GM12878 (cell line): Measurements from ENCODE around the gene LSAMP.

Experiments used
- CTCF ChIP-seq, 3 experiments: IDR thresholded peaks in 2 of 3; conservative IDR thresholded peaks in 1 of 3; 2 replicates each; pipeline ENCODE4 v1.5.1; 2011; ENCODE audit warnings: low read depth in 3 of 3, low read length in 3 of 3, mild to moderate bottlenecking in 3 of 3, control low read depth in 2 of 3, moderate library complexity in 2 of 3, inconsistent platforms in 1 of 3, mixed read lengths in 1 of 3; ENCODE audit not compliant: control insufficient read depth in 2 of 3, insufficient read depth in 1 of 3; ENCODE audit errors: extremely low read depth in 1 of 3
- EZH2 ChIP-seq: IDR thresholded peaks from 2 replicates; pipeline ENCODE4 v1.6.1; 2012; ENCODE audit warnings: low read depth, mild to moderate bottlenecking, control low read depth, inconsistent platforms, low read length, borderline replicate concordance; ENCODE audit not compliant: control insufficient read depth
- FOXM1 ChIP-seq: IDR thresholded peaks from 2 replicates; pipeline ENCODE4 v1.6.1; 2012; ENCODE audit warnings: low read depth, mild to moderate bottlenecking, inconsistent platforms, low read length, moderate library complexity
- IKZF1 ChIP-seq: fragments of 450-650 bp; conservative IDR thresholded peaks from 2 replicates; pipeline ENCODE4 v1.6.1; 2017; ENCODE audit warnings: antibody characterized with exemption, mild to moderate bottlenecking
- POLR2A ChIP-seq: IDR thresholded peaks from 2 replicates; pipeline ENCODE4 v1.6.1; 2011; ENCODE audit warnings: low read depth, mild to moderate bottlenecking, low read length
- SP1 ChIP-seq: IDR thresholded peaks from one replicate; pipeline ENCODE4 v1.6.1; 2011; ENCODE audit warnings: low read depth, low read length
- USF2 ChIP-seq: IDR thresholded peaks from 2 replicates; pipeline ENCODE4 v1.6.1; 2011; ENCODE audit warnings: low read depth, low read length, improper control_type of control experiment, borderline replicate concordance
- TF ChIP-seq, protein P1 (sequence below): fragments of 150-350 bp; IDR thresholded peaks from 2 replicates; pipeline ENCODE4 v1.6.1; 2016; ENCODE audit warnings: low read depth, low read length

DNA sequence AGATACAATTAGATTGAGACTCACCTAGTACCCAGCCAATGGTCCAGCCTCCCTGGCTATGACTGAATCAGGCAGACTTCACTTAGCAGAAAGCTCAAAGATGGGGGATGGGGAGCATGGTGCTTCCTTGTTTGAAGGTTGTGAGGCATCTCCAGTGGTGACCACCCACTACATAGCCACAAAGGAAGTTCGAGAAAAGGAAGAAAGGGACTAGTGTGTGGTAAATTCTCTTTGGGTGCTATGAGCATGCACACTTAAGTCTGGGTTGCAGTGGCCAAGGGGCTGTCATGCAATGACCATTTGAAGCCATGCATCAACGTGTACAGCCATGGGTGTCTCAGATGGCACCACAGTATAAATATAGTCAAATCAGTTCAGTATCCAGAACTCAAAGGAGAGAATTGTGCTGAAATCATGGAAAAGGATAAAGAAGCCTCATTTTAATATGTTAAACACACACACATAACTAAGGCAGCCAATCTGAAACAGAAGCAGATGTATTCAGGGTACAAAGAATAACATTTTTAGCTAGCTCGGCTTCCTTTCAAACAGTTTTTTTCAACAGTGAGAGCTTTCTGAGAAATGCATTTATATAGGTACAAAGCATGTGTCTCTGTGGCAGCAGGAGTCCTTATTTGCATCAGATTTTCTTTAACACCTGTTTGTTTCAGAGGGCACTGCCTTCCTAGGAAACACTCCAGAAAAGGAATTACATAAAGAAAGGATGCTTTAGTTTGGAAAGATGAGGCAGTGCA is 546.5 kb downstream of the LSAMP start:
- no peak for TF ChIP-seq FOXM1
- TF ChIP-seq, protein P1, sequence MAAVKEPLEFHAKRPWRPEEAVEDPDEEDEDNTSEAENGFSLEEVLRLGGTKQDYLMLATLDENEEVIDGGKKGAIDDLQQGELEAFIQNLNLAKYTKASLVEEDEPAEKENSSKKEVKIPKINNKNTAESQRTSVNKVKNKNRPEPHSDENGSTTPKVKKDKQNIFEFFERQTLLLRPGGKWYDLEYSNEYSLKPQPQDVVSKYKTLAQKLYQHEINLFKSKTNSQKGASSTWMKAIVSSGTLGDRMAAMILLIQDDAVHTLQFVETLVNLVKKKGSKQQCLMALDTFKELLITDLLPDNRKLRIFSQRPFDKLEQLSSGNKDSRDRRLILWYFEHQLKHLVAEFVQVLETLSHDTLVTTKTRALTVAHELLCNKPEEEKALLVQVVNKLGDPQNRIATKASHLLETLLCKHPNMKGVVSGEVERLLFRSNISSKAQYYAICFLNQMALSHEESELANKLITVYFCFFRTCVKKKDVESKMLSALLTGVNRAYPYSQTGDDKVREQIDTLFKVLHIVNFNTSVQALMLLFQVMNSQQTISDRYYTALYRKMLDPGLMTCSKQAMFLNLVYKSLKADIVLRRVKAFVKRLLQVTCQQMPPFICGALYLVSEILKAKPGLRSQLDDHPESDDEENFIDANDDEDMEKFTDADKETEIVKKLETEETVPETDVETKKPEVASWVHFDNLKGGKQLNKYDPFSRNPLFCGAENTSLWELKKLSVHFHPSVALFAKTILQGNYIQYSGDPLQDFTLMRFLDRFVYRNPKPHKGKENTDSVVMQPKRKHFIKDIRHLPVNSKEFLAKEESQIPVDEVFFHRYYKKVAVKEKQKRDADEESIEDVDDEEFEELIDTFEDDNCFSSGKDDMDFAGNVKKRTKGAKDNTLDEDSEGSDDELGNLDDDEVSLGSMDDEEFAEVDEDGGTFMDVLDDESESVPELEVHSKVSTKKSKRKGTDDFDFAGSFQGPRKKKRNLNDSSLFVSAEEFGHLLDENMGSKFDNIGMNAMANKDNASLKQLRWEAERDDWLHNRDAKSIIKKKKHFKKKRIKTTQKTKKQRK: no peak
- TF ChIP-seq EZH2: no peak
- TF ChIP-seq CTCF (IDR thresholded peaks at IDR 0.05 in 2 of 3, conservative IDR thresholded peaks at IDR 0.05 in 1 of 3; ENCODE audit: control insufficient read depth in 2 of 3, extremely low read depth in 1 of 3, insufficient read depth in 1 of 3, low read depth in 3 of 3, low read length in 3 of 3): no peak
- no peak for TF ChIP-seq USF2
- no peak for TF ChIP-seq IKZF1
- no peak for TF ChIP-seq SP1
- TF ChIP-seq POLR2A: no peak
